ENCODE measurements around the gene DCLK1.
A peak's percentile ranks its signal among the peaks of the same experiment; 100 is the strongest.

The DCLK1 gene

DNA sequence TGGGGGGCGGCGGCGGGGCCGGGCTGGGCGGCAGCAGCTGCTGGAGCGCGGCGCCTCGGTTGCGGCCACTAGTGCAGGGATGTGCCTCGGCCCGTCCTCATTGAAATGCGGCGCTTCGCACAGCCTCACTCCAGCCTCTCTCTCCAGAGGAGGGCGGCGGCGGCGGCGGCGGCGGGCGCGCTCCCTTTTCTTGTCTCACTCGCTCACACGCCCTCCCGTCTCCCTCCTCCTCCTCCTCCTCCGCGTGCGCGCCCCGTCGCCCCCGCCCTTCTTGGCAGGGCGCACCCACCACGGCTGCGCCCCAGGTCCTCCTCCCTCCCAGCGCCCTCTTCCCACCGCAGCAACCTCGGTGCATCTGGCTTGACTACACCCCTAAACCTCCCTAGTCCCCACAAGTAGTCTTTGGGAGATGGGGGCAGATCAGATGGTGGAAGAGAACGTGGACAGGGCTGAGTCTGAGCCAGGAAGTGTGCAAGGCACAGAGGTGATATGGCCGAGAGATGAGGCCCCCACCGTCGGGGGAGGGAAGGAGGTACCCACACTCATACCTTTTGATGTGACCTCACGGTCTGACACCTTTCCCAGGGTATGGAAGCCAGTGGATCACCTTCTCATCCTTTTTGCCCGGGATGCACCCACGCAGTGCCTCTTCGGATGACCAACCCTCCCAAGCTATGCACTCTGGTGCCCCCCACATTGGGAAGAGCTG is at the start of gene DCLK1:
Gene DCLK1, minus strand, starts transcription at position 161 of the 709 bp plus-strand sequence.
- DNase-seq: no peak

DNA sequence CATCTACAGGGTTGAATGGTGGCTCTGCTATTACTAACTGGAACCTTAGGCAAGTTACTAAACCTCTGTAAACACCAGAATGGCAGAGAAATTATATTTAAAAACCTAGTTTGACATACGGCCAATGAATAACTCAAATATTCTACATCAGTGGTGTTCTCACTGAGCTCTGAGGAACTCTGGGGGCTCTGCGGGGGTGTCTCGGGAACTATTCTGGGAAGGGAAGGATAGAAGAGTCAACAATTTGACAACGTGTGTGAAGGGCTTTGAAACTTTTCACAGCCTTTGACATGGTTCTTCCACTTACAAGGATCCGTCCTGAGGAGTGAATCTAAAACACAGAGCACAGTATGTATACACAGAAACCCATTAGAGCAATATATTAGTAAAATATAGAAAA is 44.4 kb upstream of the DCLK1 start:
- DNase-seq: no peak

DNA sequence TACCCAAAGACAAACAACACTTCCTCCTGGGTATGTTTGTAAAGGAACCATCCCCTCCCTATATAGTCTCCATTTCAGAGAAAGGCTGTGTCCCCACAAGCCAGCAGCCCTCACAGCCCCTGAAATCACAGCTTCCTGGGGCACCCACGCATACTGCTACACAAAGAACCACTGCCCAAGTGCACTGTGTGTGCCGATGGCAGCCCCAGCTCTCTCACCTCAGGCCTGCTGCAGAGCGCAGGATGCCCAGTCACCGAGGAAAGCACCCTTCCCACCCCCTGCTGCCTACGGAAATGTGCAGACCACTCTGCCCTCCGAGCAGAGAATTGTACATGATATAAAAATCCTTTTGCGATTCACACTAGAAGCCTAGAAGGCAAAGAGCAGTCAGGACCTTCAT is 43.7 kb upstream of the DCLK1 start:
- no peak for DNase-seq

DNA sequence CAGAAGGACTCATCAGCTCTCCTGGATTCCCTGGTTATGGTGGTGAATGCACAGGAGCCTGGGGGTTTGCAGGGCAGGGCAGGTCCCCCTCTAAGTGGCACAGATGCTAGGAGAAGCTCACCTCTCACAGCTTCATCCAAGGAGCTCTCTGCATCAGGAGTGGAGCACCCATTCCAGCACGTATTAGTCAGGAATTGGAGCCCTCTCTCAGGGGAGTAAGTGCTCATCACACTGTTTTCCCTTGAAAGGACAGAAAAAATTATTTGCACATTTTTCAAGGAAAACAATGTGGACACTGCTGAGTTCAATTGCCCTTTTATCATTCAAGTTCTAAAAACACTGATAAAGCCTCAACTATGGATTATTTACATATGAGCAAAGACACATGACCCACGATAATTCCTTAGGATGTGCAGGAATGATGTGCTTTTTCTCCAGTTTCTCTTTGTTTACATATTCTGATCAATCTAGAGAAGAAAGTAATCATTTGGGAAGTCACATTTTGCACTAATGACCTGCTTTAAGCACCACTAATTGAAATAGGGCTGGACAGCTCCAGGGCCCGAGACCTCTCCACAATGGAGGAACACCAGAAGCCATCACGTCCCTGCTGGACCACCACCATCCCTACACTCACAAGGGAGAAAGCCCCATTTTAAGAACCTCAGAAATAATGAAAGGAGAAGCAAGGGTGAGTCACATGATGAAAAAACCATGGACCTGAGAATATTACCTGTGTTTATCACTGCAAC is 42.6 kb upstream of the DCLK1 start:
- no peak for DNase-seq

DNA sequence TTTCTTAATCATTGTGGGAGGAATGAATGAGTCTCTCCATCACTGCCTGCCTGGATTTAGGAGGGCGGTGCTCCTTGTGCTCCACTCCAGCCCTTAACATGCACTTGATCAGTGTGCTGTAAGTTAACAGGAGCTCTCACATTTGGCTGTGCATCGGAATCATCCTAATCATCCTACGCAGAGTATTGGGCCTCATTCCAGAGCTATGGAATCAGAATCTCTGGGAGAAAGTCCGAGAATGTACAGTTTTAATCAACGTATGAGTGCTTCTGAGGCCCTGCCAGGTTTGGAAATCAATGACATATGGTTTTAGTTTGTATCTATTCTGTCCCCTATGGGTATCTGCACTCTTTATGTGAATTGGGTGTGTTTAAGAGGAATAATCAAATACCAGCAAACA is 34.9 kb upstream of the DCLK1 start:
- DNase-seq: no peak

DNA sequence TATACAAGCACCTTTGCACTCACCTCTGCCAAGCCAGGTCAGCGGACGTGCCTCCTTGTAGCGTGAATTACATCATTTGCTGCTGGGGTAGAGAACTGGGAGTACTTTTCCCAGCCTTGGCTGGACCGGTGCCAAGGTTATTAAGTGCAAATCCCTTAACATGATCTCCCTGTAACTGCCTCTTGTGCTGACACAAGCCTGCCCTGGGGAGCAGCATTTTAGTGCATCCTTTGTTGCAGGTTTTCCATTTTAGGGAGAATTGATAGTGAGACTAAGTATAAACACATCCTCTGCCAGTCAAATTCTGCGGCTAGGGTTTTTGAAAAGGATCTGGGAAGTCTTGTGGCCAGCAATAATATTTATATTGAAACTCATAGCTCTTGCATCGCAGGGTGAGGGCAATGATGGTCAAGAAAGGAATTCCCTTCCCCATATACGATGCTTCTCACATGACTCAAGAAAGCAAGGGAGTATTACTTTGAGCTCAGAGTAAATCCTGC is 32.7 kb upstream of the DCLK1 start:
- peak; percentile 13 for DNase-seq

DNA sequence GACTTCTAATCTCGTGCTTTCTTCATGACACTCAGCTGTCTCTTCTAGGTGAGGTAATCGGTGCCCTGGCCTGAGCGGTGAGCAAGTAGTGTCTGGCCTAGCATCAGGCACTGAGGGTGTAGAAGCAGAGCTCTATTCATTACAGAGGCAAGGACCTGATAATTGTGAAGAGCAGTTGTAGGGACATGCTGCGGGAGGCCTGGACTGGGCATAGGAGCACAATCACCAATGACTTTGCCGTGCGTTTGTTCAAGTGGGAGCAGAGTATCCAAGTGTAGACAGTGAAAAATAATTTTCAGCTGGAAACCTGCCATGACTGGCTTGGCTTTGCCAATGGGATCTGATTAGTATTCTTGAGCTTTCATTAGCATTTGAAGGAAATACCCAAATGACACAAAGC is 32.1 kb upstream of the DCLK1 start:
- no peak for DNase-seq

DNA sequence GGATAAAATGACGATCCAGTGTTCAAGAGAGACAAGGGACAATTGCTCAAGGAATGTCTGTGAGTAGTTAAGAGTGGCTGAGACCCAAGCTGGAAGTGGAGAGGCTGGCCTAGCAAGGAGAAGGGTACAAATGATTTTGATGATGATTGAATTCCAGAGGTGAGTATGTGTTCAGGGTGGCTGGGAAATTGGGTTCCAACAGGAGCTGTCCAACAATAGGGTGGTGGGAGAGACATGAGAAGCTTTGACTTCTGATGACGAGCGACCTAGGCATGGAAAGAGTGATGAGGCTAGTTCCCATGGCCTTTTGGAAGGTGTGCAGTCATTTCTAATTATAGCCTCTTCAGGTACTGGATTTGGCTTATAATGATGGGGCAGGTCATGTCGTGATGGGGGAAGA is 29.1 kb upstream of the DCLK1 start:
- no peak for DNase-seq

DNA sequence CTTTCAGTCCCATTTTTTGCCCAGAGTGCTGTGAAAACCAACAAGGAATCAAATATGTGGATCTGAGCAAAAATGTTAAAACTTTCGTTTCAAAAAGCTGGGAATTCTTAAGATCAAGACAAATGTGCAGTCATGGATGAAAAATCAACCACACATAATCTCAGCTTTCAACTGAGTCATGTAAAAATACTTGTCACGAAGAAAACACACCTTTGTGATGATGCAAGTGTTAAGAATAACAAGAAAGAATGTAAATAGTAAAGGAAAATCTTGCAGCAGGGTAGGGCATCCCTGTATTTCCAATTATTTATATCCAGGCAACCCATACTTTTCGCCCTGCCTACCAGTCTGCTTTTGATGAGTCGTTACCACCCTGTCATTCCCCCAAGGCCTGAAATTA is 27.4 kb upstream of the DCLK1 start:
- no peak for DNase-seq

DNA sequence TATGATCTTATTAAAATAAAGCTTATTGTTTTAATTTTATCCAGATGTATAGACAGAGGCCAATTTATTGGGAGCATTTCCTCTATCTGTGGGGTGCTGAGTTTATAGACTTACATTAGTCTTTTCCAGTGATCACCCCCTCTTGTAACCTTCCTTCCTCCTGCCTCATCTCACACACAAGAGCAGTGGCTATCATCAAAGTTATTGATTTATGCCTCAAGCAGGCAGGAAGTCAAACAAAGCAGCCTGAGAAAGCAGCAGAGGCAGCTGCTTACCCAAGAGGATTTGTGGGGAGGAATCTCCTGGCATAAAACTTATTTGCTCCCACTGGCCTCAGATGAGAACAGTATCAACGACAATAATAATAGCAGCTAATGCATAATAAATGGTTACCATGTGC is 26.3 kb upstream of the DCLK1 start:
- no peak for DNase-seq

DNA sequence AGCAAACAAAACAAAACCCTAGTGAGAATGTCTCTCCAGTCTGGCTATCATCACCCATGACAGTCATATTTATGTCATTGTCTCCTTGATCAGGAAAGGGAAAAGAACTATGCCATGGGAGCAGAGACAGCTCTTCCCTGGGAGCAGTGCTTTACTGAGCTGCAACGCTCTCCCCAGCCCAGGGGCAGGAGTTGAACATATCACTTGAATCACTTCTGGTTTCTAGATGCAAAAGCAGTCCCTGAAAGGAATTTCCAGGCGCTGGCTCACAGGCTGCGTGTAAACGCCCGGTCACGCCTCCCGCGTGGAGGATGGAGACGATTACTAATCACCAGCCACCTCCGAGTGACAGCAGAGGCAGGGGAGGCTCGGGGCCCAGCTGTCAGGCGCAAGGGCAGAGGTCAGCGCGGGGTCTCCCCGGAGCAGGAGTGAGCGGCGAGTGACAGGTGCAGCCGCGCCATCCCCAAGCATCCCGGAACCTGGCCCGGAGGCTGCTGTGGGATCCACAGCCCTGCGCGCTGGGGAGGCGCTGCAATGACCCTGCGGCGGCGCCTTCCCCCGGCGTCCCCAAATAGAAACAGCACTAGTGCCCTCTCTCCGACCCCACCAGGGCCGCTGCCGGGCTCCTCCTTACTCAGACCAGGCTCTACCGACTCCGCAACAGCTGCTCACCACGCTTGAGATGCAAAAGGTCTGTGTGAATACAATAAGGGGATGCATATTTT is 23.5 kb upstream of the DCLK1 start:
- no peak for DNase-seq

DNA sequence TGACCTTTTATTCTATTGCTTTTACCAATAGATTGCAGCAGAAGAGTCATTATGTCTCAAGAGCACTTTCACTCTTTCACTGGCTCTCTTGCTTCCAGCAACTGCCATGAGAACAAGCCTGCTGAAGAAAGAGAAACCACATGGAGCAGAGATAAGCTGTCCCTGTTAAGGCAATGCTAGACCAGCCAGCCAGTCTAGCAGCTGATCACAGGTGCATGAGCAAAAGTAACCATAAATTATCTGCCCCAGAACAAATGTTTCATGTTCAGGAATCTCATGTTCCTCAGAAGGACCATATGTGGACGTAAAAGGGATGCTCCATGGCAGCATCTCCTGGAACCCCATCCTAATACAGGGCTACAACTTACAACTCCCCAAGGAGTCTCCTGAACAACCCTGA is 20.4 kb upstream of the DCLK1 start:
- DNase-seq: no peak

DNA sequence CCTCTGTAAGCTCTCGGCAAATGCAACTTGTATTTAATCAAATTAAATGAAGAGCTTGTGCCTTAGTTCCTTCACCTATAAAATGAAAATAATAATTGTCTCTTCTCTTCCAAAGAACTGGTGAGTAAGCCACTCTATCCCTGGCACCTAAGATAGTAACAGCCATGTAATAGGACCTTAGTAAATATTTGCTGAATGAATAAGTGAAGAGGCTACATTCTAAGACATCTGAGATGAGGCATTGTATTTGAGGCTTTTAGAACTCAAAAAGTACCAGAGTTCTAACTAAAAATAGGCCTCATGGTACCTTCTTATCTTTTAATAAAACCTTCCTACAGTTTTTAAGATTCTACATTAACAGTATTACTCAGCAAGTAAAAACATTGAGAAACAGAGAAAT is 17.3 kb upstream of the DCLK1 start:
- no peak for DNase-seq

DNA sequence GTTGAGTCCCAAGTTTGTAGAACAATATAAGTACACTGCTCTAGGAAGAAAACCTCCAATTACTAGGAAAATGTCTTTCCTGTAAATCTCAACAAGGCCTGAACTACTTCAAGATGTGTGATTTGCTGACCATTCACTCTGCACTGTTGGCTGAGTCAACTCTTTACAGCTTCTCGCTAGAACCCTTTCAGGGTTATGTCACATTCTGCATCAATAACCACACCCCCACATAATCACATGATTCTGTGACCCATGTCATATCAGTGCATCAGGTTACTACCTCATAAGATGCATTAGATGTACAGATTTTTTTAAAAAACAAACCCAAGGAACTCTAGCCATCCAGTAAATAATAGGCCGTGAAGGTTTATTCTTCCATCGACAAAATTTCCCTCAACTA is 16.1 kb upstream of the DCLK1 start:
- no peak for DNase-seq

DNA sequence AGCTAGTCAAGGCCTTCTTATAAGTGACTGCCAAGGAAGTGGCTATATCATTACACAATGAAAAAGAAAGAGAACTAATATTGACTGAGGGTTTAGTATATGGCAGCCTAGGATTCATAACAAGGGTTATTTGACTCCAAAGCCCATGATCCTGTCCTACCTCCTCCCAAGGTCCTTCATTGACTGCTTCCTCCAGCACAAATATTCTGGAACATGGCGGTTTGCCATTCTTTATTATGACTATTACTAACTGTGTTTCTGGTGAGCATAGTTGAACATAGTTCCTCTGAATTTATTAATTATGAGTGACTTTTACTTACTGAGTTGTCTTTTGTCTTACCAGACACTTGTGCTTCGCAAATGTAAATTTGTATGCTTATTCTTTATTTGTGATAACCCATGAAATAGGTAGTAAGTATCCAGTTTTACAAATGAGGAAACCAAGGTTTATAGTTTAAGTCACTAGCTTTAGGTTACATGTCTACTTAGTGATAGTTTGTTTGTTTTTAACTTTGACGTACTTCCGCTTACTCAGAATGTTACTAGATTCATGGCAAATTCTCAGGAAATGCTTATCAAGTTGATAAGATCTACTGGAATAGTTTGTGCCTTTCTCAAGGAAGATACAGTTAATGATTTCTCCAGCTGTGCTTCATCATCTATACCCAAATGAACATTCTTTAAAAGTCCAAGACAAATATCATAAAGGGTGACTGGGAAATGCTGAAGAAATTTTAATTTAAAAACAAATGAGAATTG is 15.5 kb upstream of the DCLK1 start:
- DNase-seq: no peak

DNA sequence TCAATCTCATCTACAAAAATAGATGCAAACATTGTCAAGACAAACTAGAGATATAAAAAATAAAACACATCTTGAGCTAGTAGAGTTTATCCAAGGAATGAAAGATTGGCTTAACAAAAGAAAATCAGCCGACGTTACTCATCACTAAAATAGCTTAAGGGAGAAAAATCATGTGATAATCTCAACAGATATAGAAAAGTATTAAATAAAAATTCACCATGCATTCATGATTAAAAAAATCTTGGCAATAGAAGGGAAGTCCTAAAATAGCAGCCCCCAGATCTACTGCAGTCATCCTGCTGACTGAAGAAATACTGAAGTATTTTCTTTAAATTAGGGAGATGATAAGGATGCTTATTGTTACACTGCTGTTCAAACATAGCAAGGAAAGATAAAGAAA is 12.6 kb upstream of the DCLK1 start:
- no peak for DNase-seq

DNA sequence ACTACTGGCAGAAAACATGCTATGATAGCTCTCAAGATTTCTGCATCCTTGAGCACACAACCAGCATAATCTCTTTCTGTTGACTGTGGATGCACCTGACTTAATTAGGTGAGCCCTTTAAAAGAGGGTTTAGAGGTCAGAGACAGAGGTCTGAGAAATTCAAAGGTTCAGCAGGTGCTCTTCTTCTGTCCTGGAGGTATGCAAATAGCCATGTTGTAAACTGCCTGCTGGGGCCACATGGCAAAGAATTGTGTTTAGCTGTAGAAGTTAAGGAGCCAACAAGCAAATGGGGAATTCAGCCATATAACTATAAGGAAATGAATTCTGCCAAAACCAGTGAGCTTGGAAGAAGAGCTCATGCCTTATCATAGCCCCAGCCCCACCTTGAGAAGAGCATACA is 11.6 kb upstream of the DCLK1 start:
- no peak for DNase-seq

DNA sequence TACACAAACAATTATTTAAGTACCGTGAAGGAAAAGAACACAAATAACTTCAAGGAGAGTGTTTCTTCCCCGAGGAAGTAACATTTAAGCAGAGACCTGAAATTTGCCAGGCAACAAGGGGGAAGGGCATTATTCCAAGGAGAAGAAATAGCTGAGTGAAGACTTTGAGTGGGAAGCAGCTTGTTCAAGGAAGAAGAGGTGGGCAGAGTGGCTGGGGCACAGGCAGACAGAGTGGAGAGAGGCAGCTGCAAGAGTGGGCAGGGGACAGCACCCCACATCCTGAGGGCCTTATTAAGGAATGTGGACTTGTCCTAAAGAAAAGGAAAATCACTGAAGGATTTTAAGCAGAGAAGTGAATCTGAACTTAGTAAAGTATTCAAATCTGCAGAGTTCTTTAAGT is 4.7 kb upstream of the DCLK1 start:
- no peak for DNase-seq

DNA sequence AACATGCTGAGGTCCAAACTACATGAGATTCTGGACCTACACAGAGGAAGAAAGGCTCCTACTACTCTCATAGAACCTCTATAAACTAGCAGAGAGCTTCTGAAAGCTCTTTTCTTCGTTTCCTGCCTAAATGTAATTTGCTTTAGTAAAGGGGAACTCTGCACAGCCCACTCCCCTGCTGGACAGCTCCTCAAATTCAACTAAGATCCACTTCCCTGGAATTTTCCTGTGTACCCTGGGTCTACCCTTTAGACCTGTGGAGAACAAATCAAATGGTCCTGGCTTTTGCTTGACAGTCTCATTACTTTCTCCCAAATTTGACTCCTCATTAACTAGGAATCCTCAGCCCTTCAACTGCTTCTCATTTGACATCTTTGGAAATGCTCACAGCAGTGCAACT is 3.5 kb upstream of the DCLK1 start:
- DNase-seq: no peak

DNA sequence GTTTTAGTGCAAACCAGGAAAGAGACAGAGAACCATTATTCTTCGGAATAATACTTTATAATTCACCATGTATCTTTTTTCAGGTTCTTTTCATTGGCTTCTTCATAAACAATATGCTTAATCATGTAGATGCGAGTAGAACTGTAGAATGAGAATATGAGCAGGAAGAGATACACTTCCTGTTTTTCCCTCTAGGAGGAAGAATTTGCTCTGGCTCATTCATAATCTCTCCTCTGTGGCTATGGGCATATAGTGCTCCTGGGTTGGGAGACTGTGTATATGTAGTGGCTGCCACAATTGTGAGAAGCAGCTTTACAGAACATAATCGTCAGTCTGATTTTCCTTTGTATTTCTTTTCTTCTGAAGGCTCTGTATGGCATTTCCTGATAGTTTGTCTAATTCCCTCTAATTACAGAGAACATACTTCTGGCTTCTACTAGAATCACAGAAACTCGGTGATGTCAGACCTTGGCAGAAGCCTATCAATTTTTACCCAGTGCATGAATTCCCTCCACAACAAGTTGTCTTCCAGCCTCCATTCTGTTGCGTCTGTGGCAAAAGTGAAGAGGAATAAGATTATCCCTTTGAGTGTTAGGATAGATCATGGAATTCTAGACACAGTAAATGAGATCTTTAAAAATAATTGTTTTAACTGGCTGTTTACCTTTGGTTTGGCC is 2.9 kb upstream of the DCLK1 start:
- DNase-seq: no peak

DNA sequence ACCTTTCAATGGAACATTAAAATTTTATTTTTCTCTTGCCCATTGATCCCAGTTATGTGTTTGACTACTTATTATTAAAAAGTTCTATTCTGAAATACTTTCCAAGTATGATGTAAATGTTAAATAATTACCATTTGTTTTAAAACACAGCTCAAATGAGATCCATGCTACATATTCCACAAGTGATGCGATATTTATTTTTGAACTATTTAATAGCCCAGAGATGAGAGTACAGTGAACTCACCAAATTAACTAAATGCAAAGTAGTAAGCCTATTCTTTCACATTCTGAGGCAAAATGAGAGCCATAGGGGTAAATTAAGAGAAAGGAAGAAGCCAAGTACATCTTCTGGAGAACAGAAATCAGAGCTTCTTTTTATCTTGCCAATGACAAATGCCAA is 1.2 kb upstream of the DCLK1 start:
- DNase-seq: no peak

DNA sequence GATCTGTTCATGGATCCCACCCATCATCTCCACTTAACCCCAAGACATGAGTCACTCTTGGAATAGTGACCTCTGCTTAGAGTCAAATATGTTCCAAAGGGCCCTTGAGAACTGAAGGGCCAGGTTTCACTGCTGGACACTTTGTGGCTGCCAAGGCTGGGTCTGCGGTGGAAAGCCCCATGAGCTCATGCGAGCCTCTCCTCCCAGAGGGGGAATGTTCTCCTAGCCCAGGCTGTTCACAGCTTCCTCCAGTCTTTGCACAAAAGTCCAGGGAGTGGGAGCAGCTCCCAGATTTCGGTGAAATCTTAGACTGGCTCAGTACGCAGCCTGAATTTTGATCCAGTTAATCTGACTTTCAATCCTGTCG is 732 bp upstream of the DCLK1 start:
- DNase-seq: no peak

Data from NCI-H1417 treated with DMSO at 0.1 percent for 48 hours (cell line).